GM20431 (cell line): ENCODE results near the gene TRIM49B.
"Not testable (repeated sequence)": the region's sequence is repeated elsewhere in the genome, so short reads cannot be mapped to it uniquely, and the experiment has no call there.

Experiments
- in situ Hi-C: fragments of 300-500 bp; cut with MseI, MboI; formaldehyde crosslinking; loops from one replicate; pipeline ENCODE4 v1.15.0; 2020; ENCODE audit warnings: low sequenced_read_pairs; ENCODE audit not compliant: unreplicated experiment

Gene TRIM49B

DNA sequence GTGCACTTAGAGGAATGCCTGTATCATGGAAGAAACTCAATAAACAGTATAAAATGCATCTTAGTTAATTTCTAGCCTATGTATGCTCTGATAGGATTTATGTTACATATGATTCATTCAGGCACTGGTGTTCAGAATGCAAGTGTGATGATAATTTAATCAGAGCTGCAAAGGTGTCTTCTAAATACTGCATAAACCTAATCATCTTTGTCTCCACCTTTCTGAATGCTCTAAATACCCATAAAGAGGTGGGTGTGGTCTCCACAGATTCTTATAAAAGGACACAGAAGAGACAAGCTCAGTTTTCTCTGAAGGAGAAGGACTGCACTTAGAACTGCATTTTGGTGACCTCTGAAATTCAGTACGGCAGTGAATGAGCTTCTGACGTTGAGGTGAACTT, at the start of gene TRIM49B:
Gene TRIM49B, plus strand, starts transcription at position 301 of the 400 bp plus-strand sequence. CDS start 2,777 bp downstream, outside the sequence.
- in situ Hi-C loops = not testable (repeated sequence)

DNA sequence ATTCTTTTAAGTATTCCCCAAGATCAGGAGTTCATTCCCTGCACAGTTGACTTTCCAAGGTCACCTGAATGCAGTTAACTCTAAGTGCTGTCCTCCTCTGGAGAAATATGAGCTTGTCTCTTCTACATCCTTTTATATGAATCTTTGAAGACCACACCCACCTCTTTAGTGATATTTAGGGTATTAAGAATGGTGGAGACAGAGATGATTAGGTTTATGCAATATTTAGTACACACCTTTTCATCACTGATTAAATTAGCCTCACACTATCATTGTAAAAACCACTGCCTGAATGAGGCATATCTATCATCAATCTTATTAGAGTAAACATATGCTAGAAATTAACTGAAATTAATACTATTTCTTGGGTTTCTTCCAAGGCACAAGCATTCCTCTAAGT, 44.8 kb upstream of the TRIM49B start, which contains the start of gene TRIM51G:
Gene TRIM51G, minus strand, starts transcription at position 101 of the 400 bp plus-strand sequence. CDS start 2,190 bp downstream, outside the sequence.
- in situ Hi-C loops = not testable (repeated sequence)

DNA sequence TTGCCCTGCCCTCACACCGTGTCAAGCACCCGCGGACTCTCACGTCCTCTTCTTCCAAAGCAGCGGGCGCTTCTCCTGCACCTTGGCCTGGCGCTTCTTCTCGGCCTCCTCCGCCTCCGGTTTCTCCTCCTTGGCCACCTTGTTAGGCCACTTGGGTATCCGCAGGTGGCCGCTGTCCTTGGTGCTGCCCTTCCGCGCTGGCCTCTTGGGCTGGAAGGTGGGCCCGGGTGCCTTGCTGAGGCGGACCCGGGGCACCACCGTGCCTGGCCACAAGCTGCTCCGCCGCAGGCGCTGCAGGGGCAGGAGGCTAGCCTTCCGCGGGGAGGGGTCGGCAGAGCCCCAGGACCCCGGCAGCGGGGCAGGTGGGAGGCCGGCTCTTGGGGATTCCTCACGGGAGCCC, 19.6 kb downstream of the TRIM49B start:
- in situ Hi-C loops = not testable (repeated sequence)

- in situ Hi-C loops = not testable (repeated sequence)
These were observed 21.2 kb downstream of the TRIM49B start for GRCh38 chr11:49049821-49050220.

- in situ Hi-C loops = not testable (repeated sequence)
These were observed 30.4 kb downstream of the TRIM49B start, which contains the start of gene TRIM64C for GRCh38 chr11:49059012-49059411. TRIM64C (minus strand) TSS chr11:49059112; CDS start chr11:49059112, 0 bp downstream.

- in situ Hi-C loops = not testable (repeated sequence)
These were observed 41.3 kb downstream of the TRIM49B start for GRCh38 chr11:49069897-49070296.
